ENCODE measurements around the gene SERINC5. TPM values are rescaled to one million over a fixed set of nuclear protein-coding genes. Genes with fewer than 3 reads are reported as not detected.

Gene SERINC5
- total RNA-seq, 1 donor from 2014 or later = 57.3 TPM

GRCh38 chr5:80249901-80250300 lies 5.9 kb downstream of the SERINC5 start:
- no peak overlapping the region for H3K4me3 Mint-ChIP-seq (ENCODE audit: unreplicated experiment)
- Histone ChIP-seq H3K9me3 (ENCODE audit: insufficient read depth, low read depth, low read length) (no peaks in the 10 kb centered on the region), H3K4me2 (ENCODE audit: low read length) (no peak overlapping the region), H4K20me1 (ENCODE audit: insufficient read depth, low read length) (peaks cover 8% of the 10 kb centered on the region), H3K79me2 (ENCODE audit: insufficient read depth, low read length) (peaks cover 74% of the 10 kb centered on the region), H3K36me3 (ENCODE audit: insufficient read depth, low read length) (no peaks in the 10 kb centered on the region), H3K27ac (ENCODE audit: low read depth, low read length) (no peak overlapping the region), H3K4me1 (ENCODE audit: insufficient read depth, low read length) (peaks cover 55% of the 10 kb centered on the region), H3K27me3 (ENCODE audit: insufficient read depth, low read length) (no peaks in the 10 kb centered on the region), H3K9ac (ENCODE audit: low read length) (no peak overlapping the region), H2AFZ (ENCODE audit: low read depth, low read length) (no peak overlapping the region), H3K4me3 (ENCODE audit: insufficient read depth, low read depth, low read length) (no peak overlapping the region)
- H3K27ac Mint-ChIP-seq (ENCODE audit: unreplicated experiment) = no peak overlapping the region
- no peaks in the 10 kb centered on the region for H3K36me3 Mint-ChIP-seq (ENCODE audit: low read depth, unreplicated experiment)
- H3K4me1 Mint-ChIP-seq (ENCODE audit: low read depth, unreplicated experiment) = peaks cover 46% of the 10 kb centered on the region
- DNase-seq (ENCODE audit: low read depth) (no peak), FAIRE-seq (no peak)
- H3K27me3 Mint-ChIP-seq (ENCODE audit: low read depth, unreplicated experiment) = no peaks in the 10 kb centered on the region
- H3K9me3 Mint-ChIP-seq (ENCODE audit: unreplicated experiment) = no peaks in the 10 kb centered on the region
- TF ChIP-seq EZH2 (IDR thresholded peaks at IDR 0.05; ENCODE audit: insufficient read depth, low read length) = no peak
- no peak for TF ChIP-seq CTCF (IDR thresholded peaks at IDR 0.05; ENCODE audit: insufficient read depth, low read depth, low read length)

GRCh38 chr5:80248378-80248777 lies 7.5 kb downstream of the SERINC5 start:
- no peak for TF ChIP-seq EZH2 (IDR thresholded peaks at IDR 0.05; ENCODE audit: insufficient read depth, low read length)
- TF ChIP-seq CTCF (IDR thresholded peaks at IDR 0.05; ENCODE audit: insufficient read depth, low read depth, low read length) = no peak
- DNase-seq (ENCODE audit: low read depth) = no peak
- peaks cover 42% of the 10 kb centered on the region for H3K4me1 ChIP-seq (ENCODE audit: insufficient read depth, low read length)
- H3K4me1 Mint-ChIP-seq (ENCODE audit: low read depth, unreplicated experiment) = peaks cover 34% of the 10 kb centered on the region
- H3K27me3 Mint-ChIP-seq (ENCODE audit: low read depth, unreplicated experiment) = no peaks in the 10 kb centered on the region
- H2AFZ ChIP-seq (ENCODE audit: low read depth, low read length) = no peak overlapping the region
- no peaks in the 10 kb centered on the region for H3K9me3 ChIP-seq (ENCODE audit: insufficient read depth, low read depth, low read length)
- H3K36me3 Mint-ChIP-seq (ENCODE audit: low read depth, unreplicated experiment) = peaks cover under 1% of the 10 kb centered on the region
- H3K9ac ChIP-seq (ENCODE audit: low read length) = peak overlapping the region; percentile 17
- H4K20me1 ChIP-seq (ENCODE audit: insufficient read depth, low read length) = peaks cover 5% of the 10 kb centered on the region
- no peaks in the 10 kb centered on the region for H3K36me3 ChIP-seq (ENCODE audit: insufficient read depth, low read length)
- H3K27me3 ChIP-seq (ENCODE audit: insufficient read depth, low read length) = no peaks in the 10 kb centered on the region
- H3K9me3 Mint-ChIP-seq (ENCODE audit: unreplicated experiment) = no peaks in the 10 kb centered on the region
- FAIRE-seq = no peak
- H3K27ac Mint-ChIP-seq (ENCODE audit: unreplicated experiment) = peak overlapping the region; percentile 92
- H3K27ac ChIP-seq (ENCODE audit: low read depth, low read length) = peak overlapping the region; percentile 96
- peak overlapping the region; percentile 43 for H3K4me2 ChIP-seq (ENCODE audit: low read length)
- H3K79me2 ChIP-seq (ENCODE audit: insufficient read depth, low read length) = peaks cover 77% of the 10 kb centered on the region
- peak overlapping the region; percentile 12 for H3K4me3 Mint-ChIP-seq (ENCODE audit: unreplicated experiment)
- H3K4me3 ChIP-seq (ENCODE audit: insufficient read depth, low read depth, low read length) = no peak overlapping the region

GRCh38 chr5:80246995-80247729 lies 8.7 kb downstream of the SERINC5 start:
- Histone ChIP-seq H3K4me3 (ENCODE audit: insufficient read depth, low read depth, low read length) (peak overlapping the region; percentile 49), H4K20me1 (ENCODE audit: insufficient read depth, low read length) (no peaks in the 10 kb centered on the region), H3K27me3 (ENCODE audit: insufficient read depth, low read length) (no peaks in the 10 kb centered on the region), H3K36me3 (ENCODE audit: insufficient read depth, low read length) (no peaks in the 10 kb centered on the region), H3K79me2 (ENCODE audit: insufficient read depth, low read length) (peaks cover 73% of the 10 kb centered on the region), H2AFZ (ENCODE audit: low read depth, low read length) (no peak overlapping the region), H3K4me1 (ENCODE audit: insufficient read depth, low read length) (peaks cover 35% of the 10 kb centered on the region), H3K9ac (ENCODE audit: low read length) (peak overlapping the region; percentile 81), H3K9me3 (ENCODE audit: insufficient read depth, low read depth, low read length) (no peaks in the 10 kb centered on the region), H3K27ac (ENCODE audit: low read depth, low read length) (peak overlapping the region; percentile 96), H3K4me2 (ENCODE audit: low read length) (peak overlapping the region; percentile 87)
- FAIRE-seq (peak; percentile 87), DNase-seq (ENCODE audit: low read depth) (peak; percentile 97)
- Mint-ChIP-seq H3K27me3 (ENCODE audit: low read depth, unreplicated experiment) (no peaks in the 10 kb centered on the region), H3K4me1 (ENCODE audit: low read depth, unreplicated experiment) (peaks cover 31% of the 10 kb centered on the region), H3K9me3 (ENCODE audit: unreplicated experiment) (peaks cover 2% of the 10 kb centered on the region), H3K36me3 (ENCODE audit: low read depth, unreplicated experiment) (peaks cover 4% of the 10 kb centered on the region), H3K4me3 (ENCODE audit: unreplicated experiment) (peak overlapping the region; percentile 54), H3K27ac (ENCODE audit: unreplicated experiment) (peak overlapping the region; percentile 92)
- no peak for TF ChIP-seq EZH2 (IDR thresholded peaks at IDR 0.05; ENCODE audit: insufficient read depth, low read length)
- TF ChIP-seq CTCF (IDR thresholded peaks at IDR 0.05; ENCODE audit: insufficient read depth, low read depth, low read length) = no peak

All from astrocyte (in vitro differentiated cells and primary cell).